ENCODE results near the gene PDLIM4. TPM values are rescaled to one million over a fixed set of nuclear protein-coding genes. Genes with fewer than 3 reads are reported as not detected.

PDLIM4 gene
- total RNA-seq, 6 experiments from 2014 or later = 2.5 to 26.4 (median 23.7) TPM

- DNase-seq = no peak
- no peak overlapping the region for H3K27ac Mint-ChIP-seq
- no peaks in the 10 kb centered on the region for H3K36me3 Mint-ChIP-seq (ENCODE audit: low read depth)
- H3K27me3 Mint-ChIP-seq (ENCODE audit: insufficient read depth) = peaks cover 4% of the 10 kb centered on the region
- H3K9me3 Mint-ChIP-seq = no peaks in the 10 kb centered on the region
- H3K4me3 Mint-ChIP-seq = no peak overlapping the region
- TF ChIP-seq CTCF (IDR thresholded peaks at IDR 0.05) = no peak
- H3K4me1 Mint-ChIP-seq (ENCODE audit: low read depth) = peaks cover 23% of the 10 kb centered on the region
Measured at GRCh38 chr5:132273631-132274030, 16.1 kb downstream of the PDLIM4 start.

- no peaks in the 10 kb centered on the region for H3K9me3 Mint-ChIP-seq
- DNase-seq = no peak
- H3K4me1 Mint-ChIP-seq (ENCODE audit: low read depth) = peaks cover 17% of the 10 kb centered on the region
- no peak overlapping the region for H3K4me3 Mint-ChIP-seq
- no peak for TF ChIP-seq CTCF (IDR thresholded peaks at IDR 0.05)
- no peaks in the 10 kb centered on the region for H3K36me3 Mint-ChIP-seq (ENCODE audit: low read depth)
- H3K27me3 Mint-ChIP-seq (ENCODE audit: insufficient read depth) = peaks cover 4% of the 10 kb centered on the region
- H3K27ac Mint-ChIP-seq = no peak overlapping the region
Measured at GRCh38 chr5:132274050-132274792, 16.7 kb downstream of the PDLIM4 start.

GRCh38 chr5:132275367-132276220 lies 18.1 kb downstream of the PDLIM4 start:
- H3K36me3 Mint-ChIP-seq (ENCODE audit: low read depth) = no peaks in the 10 kb centered on the region

GRCh38 chr5:132277256-132277655 lies 19.8 kb downstream of the PDLIM4 start:
- Mint-ChIP-seq H3K4me3 (no peak overlapping the region), H3K4me1 (ENCODE audit: low read depth) (peaks cover 8% of the 10 kb centered on the region), H3K27me3 (ENCODE audit: insufficient read depth) (peaks cover 6% of the 10 kb centered on the region), H3K9me3 (no peaks in the 10 kb centered on the region), H3K36me3 (ENCODE audit: low read depth) (no peaks in the 10 kb centered on the region), H3K27ac (no peak overlapping the region)
- no peak for TF ChIP-seq CTCF (IDR thresholded peaks at IDR 0.05)
- no peak for DNase-seq

More at GRCh38 chr5:132275367-132276220, 18.1 kb downstream of the PDLIM4 start:
- no peak for TF ChIP-seq CTCF (IDR thresholded peaks at IDR 0.05)
- Mint-ChIP-seq H3K27ac (no peak overlapping the region), H3K4me1 (ENCODE audit: low read depth) (peaks cover 8% of the 10 kb centered on the region), H3K27me3 (ENCODE audit: insufficient read depth) (peaks cover 4% of the 10 kb centered on the region), H3K9me3 (no peaks in the 10 kb centered on the region), H3K4me3 (no peak overlapping the region)
- no peak for DNase-seq

- Mint-ChIP-seq H3K4me1 (ENCODE audit: low read depth) (peaks cover 2% of the 10 kb centered on the region; the same call in 1 of the 2 replicates), H3K27ac (no peak overlapping the region), H3K27me3 (ENCODE audit: insufficient read depth) (peaks cover 6% of the 10 kb centered on the region), H3K9me3 (no peaks in the 10 kb centered on the region), H3K36me3 (ENCODE audit: low read depth) (no peaks in the 10 kb centered on the region), H3K4me3 (no peak overlapping the region)
- DNase-seq = no peak
- TF ChIP-seq CTCF (IDR thresholded peaks at IDR 0.05) = no peak
Measured at GRCh38 chr5:132277971-132278853, 20.7 kb downstream of the PDLIM4 start.

All from HFFc6 (cell line).